Endothelial cell of umbilical vein (primary cell): Measurements from ENCODE around the gene CD200. TPM values are rescaled to one million over a fixed set of nuclear protein-coding genes. Genes with fewer than 3 reads are reported as not detected.

Experiments used
- BruUV-seq: library from RNA; stranded (reverse); fragments of 400-500 nt; replicated peaks from 2 replicates; lab custom pipeline; 2021; lab: Mats Ljungman, UMichigan
- CTCF ChIA-PET: fragments of 300-600, 350-600 bp; sonication (Branson Sonifier 250); formaldehyde crosslinking; loops from one replicate; lab custom pipeline; 2021; ENCODE audit warnings: antibody characterized with exemption, inconsistent platforms; lab: Charles Lee
- POLR2A ChIA-PET: fragments of 300-600, 350-600 bp; sonication (Branson Sonifier 250); formaldehyde crosslinking; loops from one replicate; lab custom pipeline; 2021; ENCODE audit warnings: antibody characterized with exemption, inconsistent platforms; lab: Charles Lee
- DNase-seq: peaks from one replicate; pipeline ENCODE4 v3.0.0-alpha.2; 2011; ENCODE audit warnings: low read depth, low spot score
- FAIRE-seq: peaks from 2 replicates; lab custom pipeline; 2011; peaks lifted over from hg19 to GRCh38; lab: Jason Lieb, UNC
- H2AFZ ChIP-seq: 2 replicates; pipeline ENCODE4 v1.6.0; 2012; ENCODE audit warnings: low read depth, low read length, control low read depth, inconsistent platforms
- H3K27ac ChIP-seq: 2 replicates; pipeline ENCODE4 v1.5.1; 2011; ENCODE audit warnings: low read depth, mild to moderate bottlenecking, control low read depth, low read length, moderate library complexity; ENCODE audit not compliant: insufficient read depth
- H3K27me3 ChIP-seq, 2 experiments: 2 replicates each; pipeline versions ENCODE4 v1.6.0 to v1.6.1; 2011; ENCODE audit warnings: low read length in 2 of 2, mixed read lengths in 1 of 2; ENCODE audit not compliant: control insufficient read depth in 2 of 2, insufficient read depth in 2 of 2
- H3K36me3 ChIP-seq, 2 experiments: 2 replicates in 1 of 2; 3 replicates in 1 of 2; pipeline ENCODE4 v1.5.1; 2011; ENCODE audit warnings: low read length in 2 of 2, mild to moderate bottlenecking in 1 of 2, moderate library complexity in 1 of 2; ENCODE audit not compliant: control insufficient read depth in 2 of 2, insufficient read depth in 2 of 2; ENCODE audit errors: extremely low read depth in 1 of 2
- H3K4me1 ChIP-seq: 3 replicates; pipeline ENCODE4 v1.5.1; 2011; ENCODE audit warnings: mild to moderate bottlenecking, low read length; ENCODE audit not compliant: control insufficient read depth, insufficient read depth; ENCODE audit errors: extremely low read depth
- H3K4me2 ChIP-seq: 2 replicates; pipeline ENCODE4 v1.6.1; 2011; ENCODE audit warnings: low read length, control low read depth, mixed read lengths; ENCODE audit not compliant: insufficient read depth
- H3K4me3 ChIP-seq, 3 experiments: fragments of 200-600 bp in 1 of 3; sonication (generic), shearing (Covaris generic) in 1 of 3; replicated peaks in 1 of 3; 2 replicates each; pipeline ENCODE4 v1.5.1; 2011 to 2016; ENCODE audit warnings: control low read depth in 3 of 3, low read length in 3 of 3, mild to moderate bottlenecking in 2 of 3, inconsistent platforms in 1 of 3, low read depth in 1 of 3, moderate library complexity in 1 of 3; ENCODE audit not compliant: insufficient read depth in 1 of 3
- H3K79me2 ChIP-seq: 2 replicates; pipeline ENCODE4 v1.6.0; 2012; ENCODE audit warnings: low read length, inconsistent platforms; ENCODE audit not compliant: control insufficient read depth, insufficient read depth
- H3K9ac ChIP-seq: replicated peaks from 2 replicates; pipeline ENCODE3; 2011; ENCODE audit warnings: low read length, control low read depth; ENCODE audit not compliant: insufficient read depth; ENCODE audit errors: extremely low read depth
- H3K9me1 ChIP-seq: replicated peaks from 3 replicates; pipeline ENCODE4 v1.6.0; 2011; ENCODE audit warnings: mild to moderate bottlenecking, low read length; ENCODE audit not compliant: control insufficient read depth, insufficient read depth; ENCODE audit errors: extremely low read depth
- H3K9me3 ChIP-seq: replicated peaks from 2 replicates; pipeline ENCODE4 v1.5.1; 2012; ENCODE audit warnings: low read length, inconsistent platforms; ENCODE audit not compliant: control insufficient read depth, insufficient read depth
- H4K20me1 ChIP-seq: replicated peaks from 2 replicates; pipeline ENCODE3; 2011; ENCODE audit warnings: mild to moderate bottlenecking, low read length; ENCODE audit not compliant: control insufficient read depth, insufficient read depth; ENCODE audit errors: extremely low read depth
- CTCF ChIP-seq, 2 donors: IDR thresholded peaks; 1 replicate in 1 of 2; 2 replicates in 1 of 2; pipeline ENCODE4 v1.5.1; 2011; ENCODE audit warnings: low read length in 2 of 2, mild to moderate bottlenecking in 2 of 2, moderate library complexity in 2 of 2, control low read depth in 1 of 2, inconsistent platforms in 1 of 2, low read depth in 1 of 2; ENCODE audit not compliant: insufficient read depth in 1 of 2; ENCODE audit errors: extremely low read depth in 1 of 2
- EZH2 ChIP-seq: IDR thresholded peaks from 2 replicates; pipeline ENCODE4 v1.6.1; 2012; ENCODE audit warnings: borderline replicate concordance, low read depth, mild to moderate bottlenecking, moderate library complexity, low read length, inconsistent platforms; ENCODE audit not compliant: severe bottlenecking
- FOS ChIP-seq: IDR thresholded peaks from 2 replicates; pipeline ENCODE4 v1.6.1; 2011; ENCODE audit warnings: mild to moderate bottlenecking, low read length, moderate library complexity, borderline replicate concordance; ENCODE audit not compliant: insufficient read depth
- GATA2 ChIP-seq: IDR thresholded peaks from 2 replicates; pipeline ENCODE4 v1.7.0; 2011; ENCODE audit warnings: low read depth, mild to moderate bottlenecking, moderate library complexity, mixed read lengths, low read length; ENCODE audit not compliant: insufficient read length, insufficient read depth
- JUN ChIP-seq: IDR thresholded peaks from 2 replicates; pipeline ENCODE4 v1.6.1; 2011; ENCODE audit warnings: borderline replicate concordance, low read depth; ENCODE audit not compliant: insufficient read length, insufficient read depth
- MAX ChIP-seq: IDR thresholded peaks from 2 replicates; pipeline ENCODE4 v1.6.1; 2011; ENCODE audit not compliant: insufficient read depth, insufficient read length
- MYC ChIP-seq: IDR thresholded peaks from one replicate; pipeline ENCODE4 v1.6.1; 2011; ENCODE audit warnings: mild to moderate bottlenecking, low read depth, low read length
- POLR2A ChIP-seq: IDR thresholded peaks from 2 replicates; pipeline ENCODE4 v1.6.1; 2012; ENCODE audit warnings: low read depth, mild to moderate bottlenecking, control low read depth, low read length
- POLR2AphosphoS5 ChIP-seq: IDR thresholded peaks from 2 replicates; pipeline ENCODE4 v1.6.1; 2012; ENCODE audit warnings: low read depth, mild to moderate bottlenecking, control low read depth, low read length, moderate library complexity; ENCODE audit not compliant: insufficient read depth
- dilution Hi-C: fragments of 300-500 bp; cut with MboI; formaldehyde crosslinking; loops from one replicate; pipeline ENCODE4 v1.15.0; 2019; ENCODE audit warnings: low sequenced_read_pairs; ENCODE audit not compliant: extremely low pct_ligation_motif_present
- intact Hi-C: fragments of 100-400 bp; cut with micrococcal nuclease; formaldehyde crosslinking; loops from one replicate; pipeline ENCODE4 v1.10.0; 2022
- polyA plus RNA-seq, 4 experiments: library from polyadenylated mRNA; depleted of rRNA in 3 of 4; stranded (reverse) in 3 of 4; unstranded in 1 of 4; fragments of >200 nt; gene quantifications; 2 replicates each; pipeline versions ENCODE4 v1.2.1 to v1.2.3, GENCODE V29; 2011 to 2012; ENCODE audit warnings: missing spikeins in 1 of 4
- total RNA-seq: library from RNA; stranded (reverse); gene quantifications from 2 replicates; pipeline ENCODE4 v1.2.3, GENCODE V29; 2021

Gene CD200
- total and polyA plus RNA-seq, 2 donors (not counting 3 experiments of a cell fraction or from before 2014, with no cell fraction given): 8.1 to 8.2 TPM

GRCh38 chr3:112384769-112385168, 51.8 kb downstream of the CD200 start:
- BruUV-seq: no TSS peak
- peak; percentile 93 for TF ChIP-seq GATA2
- TF ChIP-seq FOS: peak; percentile 30
- TF ChIP-seq JUN: no peak
- DNase-seq (no peak), FAIRE-seq (no peak)
- H2AFZ ChIP-seq: peak overlapping the region; percentile 28
- H3K4me2 ChIP-seq: no peak overlapping the region
- H3K9me3 ChIP-seq: no peaks in the 10 kb centered on the region
- H3K27ac ChIP-seq: no peak overlapping the region
- intact Hi-C loops (no loop called here), dilution Hi-C loops (no loop called here)
- H3K9me1 ChIP-seq: no peaks in the 10 kb centered on the region
- no peaks in the 10 kb centered on the region for H4K20me1 ChIP-seq
- ChIA-PET CTCF (interaction anchor here (0.7 to 0.9 kb wide), 2 partner anchors 10 to 14 kb away, joined by 3 read pairs; no protein-coding TSS in a partner anchor), POLR2A (interaction anchor here (0.7 kb wide), 1 partner anchor 33 kb away, joined by 5 read pairs; no protein-coding TSS in a partner anchor)
- H3K9ac ChIP-seq: no peak overlapping the region
- no peaks in the 10 kb centered on the region for H3K36me3 ChIP-seq
- H3K4me1 ChIP-seq: peaks cover 8% of the 10 kb centered on the region
- H3K4me3 ChIP-seq: no peak overlapping the region
- H3K79me2 ChIP-seq: no peaks in the 10 kb centered on the region
- no peaks in the 10 kb centered on the region for H3K27me3 ChIP-seq

GRCh38 chr3:112388972-112389371, 56.0 kb downstream of the CD200 start:
- H3K4me3 ChIP-seq: no peak overlapping the region
- H3K79me2 ChIP-seq: no peaks in the 10 kb centered on the region
- no peak overlapping the region for H3K4me2 ChIP-seq
- no peak overlapping the region for H3K27ac ChIP-seq
- no TSS peak for BruUV-seq
- dilution Hi-C loops (no loop called here), intact Hi-C loops (no loop called here)
- no peaks in the 10 kb centered on the region for H3K9me1 ChIP-seq
- POLR2A ChIA-PET: no interaction called here
- peaks cover 33% of the 10 kb centered on the region for H3K4me1 ChIP-seq
- CTCF ChIA-PET: no interaction called here
- H3K9me3 ChIP-seq: peaks cover 3% of the 10 kb centered on the region
- no peaks in the 10 kb centered on the region for H4K20me1 ChIP-seq
- no peaks in the 10 kb centered on the region for H3K36me3 ChIP-seq
- no peak for DNase-seq
- H3K9ac ChIP-seq: no peak overlapping the region
- H3K27me3 ChIP-seq: no peaks in the 10 kb centered on the region
- H2AFZ ChIP-seq: no peak overlapping the region
- TF ChIP-seq GATA2: no peak
- TF ChIP-seq JUN: no peak
- TF ChIP-seq EZH2: no peak
- TF ChIP-seq CTCF (IDR thresholded peaks at IDR 0.05; ENCODE audit: extremely low read depth in 1 of 2, insufficient read depth in 1 of 2, low read depth in 1 of 2, low read length in 2 of 2): no peak
- no peak for TF ChIP-seq MAX
- TF ChIP-seq POLR2A: no peak
- no peak for TF ChIP-seq POLR2AphosphoS5
- TF ChIP-seq MYC: no peak
- TF ChIP-seq FOS: no peak
- no peak for FAIRE-seq
